ENCODE measurements around the gene NEK7. TPM values are rescaled to one million over a fixed set of nuclear protein-coding genes. Genes with fewer than 3 reads are reported as not detected.

Gene NEK7
- polyA plus RNA-seq, 1 donor from 2014 or later: 3.3 TPM

DNA sequence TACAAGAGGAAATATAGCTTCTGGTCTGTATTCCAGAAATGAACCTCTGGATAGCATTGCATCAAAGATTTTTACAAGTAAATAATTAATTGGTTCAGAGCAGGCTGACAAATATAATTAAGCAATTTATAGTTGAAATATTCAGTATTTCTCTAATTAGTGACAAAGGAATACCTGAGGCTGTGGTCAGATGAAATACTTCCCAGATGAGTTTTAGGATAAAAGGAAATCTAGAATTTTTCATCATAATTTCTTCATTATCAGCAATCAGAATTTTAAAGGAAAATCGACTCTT is 112.8 kb downstream of the NEK7 start:
- Histone ChIP-seq H3K4me3 (ENCODE audit: low read length) (no peak overlapping the region), H2AFZ (ENCODE audit: low read depth, low read length) (no peak overlapping the region), H3K9me2 (ENCODE audit: insufficient read depth, low read length) (no peaks in the 10 kb centered on the region), H3K79me2 (replicated peaks; ENCODE audit: insufficient read depth, low read length) (no peaks in the 10 kb centered on the region), H3F3A (ENCODE audit: insufficient read depth, low read length, poor library complexity, severe bottlenecking) (no peaks in the 10 kb centered on the region), H3K4me2 (ENCODE audit: low read length) (no peak overlapping the region), H3K9me3 (ENCODE audit: low read length) (no peaks in the 10 kb centered on the region), H4K20me1 (ENCODE audit: insufficient read depth) (no peaks in the 10 kb centered on the region), H3K9ac (ENCODE audit: low read length) (no peak overlapping the region), H3K27ac (ENCODE audit: low read length) (no peak overlapping the region), H3K27me3 (ENCODE audit: insufficient read depth, low read depth, low read length) (no peaks in the 10 kb centered on the region), H3K36me3 (ENCODE audit: insufficient read depth, low read length) (no peaks in the 10 kb centered on the region)
- TF ChIP-seq SMC3 (conservative IDR thresholded peaks at IDR 0.05; ENCODE audit: poor library complexity) (no peak), EZH2 (IDR thresholded peaks at IDR 0.05; ENCODE audit: borderline replicate concordance, insufficient read depth, low read length, poor library complexity, severe bottlenecking) (no peak), MXI1 (conservative IDR thresholded peaks at IDR 0.05; ENCODE audit: poor library complexity, severe bottlenecking) (no peak), POLR2AphosphoS5 (IDR thresholded peaks at IDR 0.05) (no peak), EP300 (conservative IDR thresholded peaks at IDR 0.05; ENCODE audit: poor library complexity, severe bottlenecking) (no peak), TAF1 (IDR thresholded peaks at IDR 0.05; ENCODE audit: low read depth) (no peak)
- TF ChIP-seq, protein P1, sequence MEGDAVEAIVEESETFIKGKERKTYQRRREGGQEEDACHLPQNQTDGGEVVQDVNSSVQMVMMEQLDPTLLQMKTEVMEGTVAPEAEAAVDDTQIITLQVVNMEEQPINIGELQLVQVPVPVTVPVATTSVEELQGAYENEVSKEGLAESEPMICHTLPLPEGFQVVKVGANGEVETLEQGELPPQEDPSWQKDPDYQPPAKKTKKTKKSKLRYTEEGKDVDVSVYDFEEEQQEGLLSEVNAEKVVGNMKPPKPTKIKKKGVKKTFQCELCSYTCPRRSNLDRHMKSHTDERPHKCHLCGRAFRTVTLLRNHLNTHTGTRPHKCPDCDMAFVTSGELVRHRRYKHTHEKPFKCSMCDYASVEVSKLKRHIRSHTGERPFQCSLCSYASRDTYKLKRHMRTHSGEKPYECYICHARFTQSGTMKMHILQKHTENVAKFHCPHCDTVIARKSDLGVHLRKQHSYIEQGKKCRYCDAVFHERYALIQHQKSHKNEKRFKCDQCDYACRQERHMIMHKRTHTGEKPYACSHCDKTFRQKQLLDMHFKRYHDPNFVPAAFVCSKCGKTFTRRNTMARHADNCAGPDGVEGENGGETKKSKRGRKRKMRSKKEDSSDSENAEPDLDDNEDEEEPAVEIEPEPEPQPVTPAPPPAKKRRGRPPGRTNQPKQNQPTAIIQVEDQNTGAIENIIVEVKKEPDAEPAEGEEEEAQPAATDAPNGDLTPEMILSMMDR (IDR thresholded peaks at IDR 0.05; ENCODE audit: poor library complexity, severe bottlenecking): no peak
- TF ChIP-seq, protein P2, sequence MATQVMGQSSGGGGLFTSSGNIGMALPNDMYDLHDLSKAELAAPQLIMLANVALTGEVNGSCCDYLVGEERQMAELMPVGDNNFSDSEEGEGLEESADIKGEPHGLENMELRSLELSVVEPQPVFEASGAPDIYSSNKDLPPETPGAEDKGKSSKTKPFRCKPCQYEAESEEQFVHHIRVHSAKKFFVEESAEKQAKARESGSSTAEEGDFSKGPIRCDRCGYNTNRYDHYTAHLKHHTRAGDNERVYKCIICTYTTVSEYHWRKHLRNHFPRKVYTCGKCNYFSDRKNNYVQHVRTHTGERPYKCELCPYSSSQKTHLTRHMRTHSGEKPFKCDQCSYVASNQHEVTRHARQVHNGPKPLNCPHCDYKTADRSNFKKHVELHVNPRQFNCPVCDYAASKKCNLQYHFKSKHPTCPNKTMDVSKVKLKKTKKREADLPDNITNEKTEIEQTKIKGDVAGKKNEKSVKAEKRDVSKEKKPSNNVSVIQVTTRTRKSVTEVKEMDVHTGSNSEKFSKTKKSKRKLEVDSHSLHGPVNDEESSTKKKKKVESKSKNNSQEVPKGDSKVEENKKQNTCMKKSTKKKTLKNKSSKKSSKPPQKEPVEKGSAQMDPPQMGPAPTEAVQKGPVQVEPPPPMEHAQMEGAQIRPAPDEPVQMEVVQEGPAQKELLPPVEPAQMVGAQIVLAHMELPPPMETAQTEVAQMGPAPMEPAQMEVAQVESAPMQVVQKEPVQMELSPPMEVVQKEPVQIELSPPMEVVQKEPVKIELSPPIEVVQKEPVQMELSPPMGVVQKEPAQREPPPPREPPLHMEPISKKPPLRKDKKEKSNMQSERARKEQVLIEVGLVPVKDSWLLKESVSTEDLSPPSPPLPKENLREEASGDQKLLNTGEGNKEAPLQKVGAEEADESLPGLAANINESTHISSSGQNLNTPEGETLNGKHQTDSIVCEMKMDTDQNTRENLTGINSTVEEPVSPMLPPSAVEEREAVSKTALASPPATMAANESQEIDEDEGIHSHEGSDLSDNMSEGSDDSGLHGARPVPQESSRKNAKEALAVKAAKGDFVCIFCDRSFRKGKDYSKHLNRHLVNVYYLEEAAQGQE (IDR thresholded peaks at IDR 0.05; ENCODE audit: borderline replicate concordance): no peak

DNA sequence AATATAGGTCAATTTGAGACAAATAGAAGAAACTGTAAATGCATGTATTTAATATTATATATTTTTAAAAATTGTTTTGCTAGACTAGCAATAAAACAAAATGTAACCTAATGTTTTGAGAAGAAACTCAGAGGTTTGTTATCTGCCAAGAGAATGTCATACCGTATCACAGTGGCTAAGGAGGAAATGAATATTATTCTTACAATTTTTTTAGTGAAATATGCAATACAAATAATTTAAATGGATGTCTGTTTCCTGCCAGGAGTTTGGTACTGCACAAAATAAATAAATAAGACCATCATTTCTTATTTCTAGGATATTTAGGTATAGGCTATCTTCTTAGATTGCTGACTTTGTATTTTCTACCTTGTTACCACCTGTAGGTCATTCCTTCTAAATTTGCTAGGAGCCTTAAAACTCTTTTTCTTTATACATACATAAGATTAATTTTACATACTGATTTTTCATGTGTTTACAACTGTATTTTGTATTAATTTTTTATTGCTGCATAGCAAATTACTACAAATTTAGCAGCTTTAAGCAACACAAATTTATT is 113.6 kb downstream of the NEK7 start:
- Histone ChIP-seq H3K79me2 (replicated peaks; ENCODE audit: insufficient read depth, low read length) (no peaks in the 10 kb centered on the region), H3K4me3 (ENCODE audit: low read length) (no peak overlapping the region), H3K4me2 (ENCODE audit: low read length) (no peak overlapping the region), H3F3A (ENCODE audit: insufficient read depth, low read length, poor library complexity, severe bottlenecking) (no peaks in the 10 kb centered on the region), H3K9me3 (ENCODE audit: low read length) (no peaks in the 10 kb centered on the region), H2AFZ (ENCODE audit: low read depth, low read length) (no peak overlapping the region), H3K9ac (ENCODE audit: low read length) (no peak overlapping the region), H3K9me2 (ENCODE audit: insufficient read depth, low read length) (no peaks in the 10 kb centered on the region), H3K27me3 (ENCODE audit: insufficient read depth, low read depth, low read length) (no peaks in the 10 kb centered on the region), H4K20me1 (ENCODE audit: insufficient read depth) (no peaks in the 10 kb centered on the region), H3K27ac (ENCODE audit: low read length) (no peak overlapping the region), H3K36me3 (ENCODE audit: insufficient read depth, low read length) (no peaks in the 10 kb centered on the region)
- TF ChIP-seq POLR2AphosphoS5 (IDR thresholded peaks at IDR 0.05): no peak
- no peak for TF ChIP-seq TAF1 (IDR thresholded peaks at IDR 0.05; ENCODE audit: low read depth)
- TF ChIP-seq, protein P1 (IDR thresholded peaks at IDR 0.05; ENCODE audit: poor library complexity, severe bottlenecking): no peak
- TF ChIP-seq MXI1 (conservative IDR thresholded peaks at IDR 0.05; ENCODE audit: poor library complexity, severe bottlenecking): no peak
- TF ChIP-seq EZH2 (IDR thresholded peaks at IDR 0.05; ENCODE audit: borderline replicate concordance, insufficient read depth, low read length, poor library complexity, severe bottlenecking): no peak
- TF ChIP-seq EP300 (conservative IDR thresholded peaks at IDR 0.05; ENCODE audit: poor library complexity, severe bottlenecking): no peak

All from neural cell (in vitro differentiated cells).